SK-N-SH (cell line): ENCODE results near the gene CDH7. TPM values are rescaled to one million over a fixed set of nuclear protein-coding genes. Genes with fewer than 3 reads are reported as not detected.

Experiments
- CTCF ChIA-PET: fragments of 300-600, 350-600 bp; formaldehyde crosslinking; extraction: SDS; loops from one replicate; lab custom pipeline; 2021; lab: Yijun Ruan, JAX
- POLR2A ChIA-PET: fragments of 350-600 bp; sonication (Branson Sonifier 250); formaldehyde crosslinking; extraction: SDS; loops from one replicate; lab custom pipeline; 2020; ENCODE audit warnings: antibody characterized with exemption, inconsistent platforms; lab: Yijun Ruan, JAX
- DNase-seq: peaks from one replicate; pipeline ENCODE4 v3.0.0; 2012
- H2AFZ ChIP-seq: fragments of 200-600 bp; sonication (generic); 2 replicates; pipeline ENCODE4 v1.8.1; 2016; ENCODE audit warnings: antibody characterized with exemption, mild to moderate bottlenecking, low read depth
- H3F3A ChIP-seq: fragments of 200-600 bp; sonication (generic); replicated peaks from 2 replicates; pipeline ENCODE3; 2016; ENCODE audit warnings: antibody characterized with exemption, mild to moderate bottlenecking; ENCODE audit not compliant: insufficient read depth
- H3K27ac ChIP-seq, 2 experiments: fragments of 200-500 bp in 1 of 2; fragments of 200-600 bp in 1 of 2; sonication (Bioruptor generic) in 1 of 2; sonication (generic), shearing (Covaris generic) in 1 of 2; 2 replicates each; pipeline versions ENCODE4 v1.5.1 to v1.6.1; 2014 to 2016; ENCODE audit warnings: low read depth in 2 of 2, inconsistent platforms in 1 of 2, low read length in 1 of 2, mild to moderate bottlenecking in 1 of 2, mixed read lengths in 1 of 2
- H3K27me3 ChIP-seq: fragments of 200-600 bp; sonication (generic), shearing (Covaris generic); 2 replicates; pipeline ENCODE4 v1.6.1; 2016; ENCODE audit warnings: mixed run types; ENCODE audit not compliant: insufficient read depth
- H3K36me3 ChIP-seq, 2 experiments: fragments of 200-500 bp in 1 of 2; fragments of 200-600 bp in 1 of 2; sonication (Bioruptor generic) in 1 of 2; sonication (generic) in 1 of 2; replicated peaks in 1 of 2; 2 replicates each; pipeline versions ENCODE3 to v1.5.1; 2014 to 2016; ENCODE audit warnings: low read length in 1 of 2, mild to moderate bottlenecking in 1 of 2; ENCODE audit not compliant: insufficient read depth in 2 of 2, control insufficient read depth in 1 of 2
- H3K4me1 ChIP-seq, 2 experiments: fragments of 200-500 bp in 1 of 2; fragments of 200-600 bp in 1 of 2; sonication (Bioruptor generic) in 1 of 2; sonication (generic), shearing (Covaris generic) in 1 of 2; 2 replicates each; pipeline versions ENCODE4 v1.5.1 to v1.6.1; 2014 to 2016; ENCODE audit warnings: low read depth in 1 of 2, low read length in 1 of 2, mixed run types in 1 of 2; ENCODE audit not compliant: insufficient read depth in 2 of 2, control insufficient read depth in 1 of 2
- H3K4me2 ChIP-seq: fragments of 200-600 bp; sonication (generic), shearing (Covaris generic); 2 replicates; pipeline ENCODE4 v1.6.1; 2017; ENCODE audit warnings: mixed run types
- H3K4me3 ChIP-seq, 2 experiments: fragments of 200-500 bp in 1 of 2; fragments of 200-600 bp in 1 of 2; sonication (Bioruptor generic) in 1 of 2; sonication (generic), shearing (Covaris generic) in 1 of 2; 2 replicates each; pipeline versions ENCODE4 v1.5.1 to v1.8.1; 2014 to 2016; ENCODE audit warnings: low read depth in 2 of 2, inconsistent platforms in 1 of 2, low read length in 1 of 2, mild to moderate bottlenecking in 1 of 2, mixed read lengths in 1 of 2, moderate library complexity in 1 of 2
- H3K79me2 ChIP-seq: fragments of 200-600 bp; sonication (generic); 2 replicates; pipeline ENCODE4 v1.8.1; 2017; ENCODE audit warnings: mild to moderate bottlenecking; ENCODE audit not compliant: insufficient read depth
- H3K9ac ChIP-seq: fragments of 200-600 bp; sonication (generic); 2 replicates; pipeline ENCODE4 v1.6.1; 2017; ENCODE audit warnings: mixed run types
- H3K9me2 ChIP-seq: fragments of 200-600 bp; sonication (generic); 2 replicates; pipeline ENCODE4 v1.6.1; 2017; ENCODE audit warnings: mixed run types
- H3K9me3 ChIP-seq: fragments of 200-600 bp; sonication (generic); 2 replicates; pipeline ENCODE4 v1.6.1; 2017; ENCODE audit warnings: mixed run types, mild to moderate bottlenecking, moderate library complexity
- H4K20me1 ChIP-seq: fragments of 200-600 bp; sonication (generic); 2 replicates; pipeline ENCODE4 v1.6.1; 2017; ENCODE audit warnings: mild to moderate bottlenecking, mixed run types; ENCODE audit not compliant: insufficient read depth
- CHD2 ChIP-seq: fragments of 150-350 bp; IDR thresholded peaks from 2 replicates; pipeline ENCODE4 v1.6.1; 2018; ENCODE audit warnings: low read length; ENCODE audit not compliant: partially characterized antibody
- EP300 ChIP-seq, 2 experiments: IDR thresholded peaks; 2 replicates each; pipeline versions ENCODE4 v1.4.0 to v1.6.1; 2012; ENCODE audit warnings: borderline replicate concordance in 1 of 2, low read depth in 1 of 2, low read length in 1 of 2
- EZH2phosphoT487 ChIP-seq: fragments of 200-600 bp; sonication (generic); IDR thresholded peaks from 2 replicates; pipeline ENCODE4 v1.6.1; 2017; ENCODE audit warnings: low read depth, mixed run types, mild to moderate bottlenecking, antibody characterized with exemption, moderate library complexity, borderline replicate concordance
- FOSL2 ChIP-seq: IDR thresholded peaks from 2 replicates; pipeline ENCODE4 v1.4.0; 2012; ENCODE audit warnings: low read depth, mild to moderate bottlenecking, moderate library complexity, borderline replicate concordance
- FOXJ3 ChIP-seq: sonication (generic); formaldehyde crosslinking; IDR thresholded peaks from 2 replicates; pipeline ENCODE4 v1.5.1; 2020; ENCODE audit warnings: mild to moderate bottlenecking, missing genetic modification reagents
- FOXM1 ChIP-seq: IDR thresholded peaks from 2 replicates; pipeline ENCODE4 v1.4.0; 2012; ENCODE audit warnings: low read depth, mild to moderate bottlenecking
- GABPA ChIP-seq: IDR thresholded peaks from 2 replicates; pipeline ENCODE4 v1.4.0; 2012; ENCODE audit warnings: low read depth, mild to moderate bottlenecking
- GATA2 ChIP-seq: sonication (generic); formaldehyde crosslinking; IDR thresholded peaks from 2 replicates; pipeline ENCODE4 v1.5.0; 2020; ENCODE audit warnings: mild to moderate bottlenecking, missing genetic modification reagents
- IRF3 ChIP-seq: fragments of 150-350 bp; IDR thresholded peaks from 2 replicates; pipeline ENCODE4 v1.6.1; 2016; ENCODE audit warnings: mild to moderate bottlenecking, low read depth, low read length
- JUND ChIP-seq: IDR thresholded peaks from 2 replicates; pipeline ENCODE4 v1.4.0; 2012
- MAX ChIP-seq: IDR thresholded peaks from 2 replicates; pipeline ENCODE4 v1.4.0; 2012; ENCODE audit warnings: low read depth
- MXI1 ChIP-seq: IDR thresholded peaks from 2 replicates; pipeline ENCODE4 v1.6.1; 2012; ENCODE audit warnings: mild to moderate bottlenecking, low read depth, low read length, improper control_type of control experiment
- NFIC ChIP-seq: IDR thresholded peaks from 2 replicates; pipeline ENCODE4 v1.4.0; 2012; ENCODE audit warnings: borderline replicate concordance
- NRF1 ChIP-seq: IDR thresholded peaks from 2 replicates; pipeline ENCODE4 v1.6.1; 2012; ENCODE audit warnings: low read depth, mild to moderate bottlenecking, low read length
- POLR2AphosphoS5 ChIP-seq: IDR thresholded peaks from 2 replicates; pipeline ENCODE4 v1.6.1; 2012; ENCODE audit warnings: low read depth, low read length
- RCOR1 ChIP-seq: fragments of 150-350 bp; IDR thresholded peaks from 2 replicates; pipeline ENCODE4 v1.6.1; 2017; ENCODE audit warnings: antibody characterized with exemption, low read length
- TCF12 ChIP-seq: IDR thresholded peaks from 2 replicates; pipeline ENCODE4 v1.4.0; 2012
- USF2 ChIP-seq: fragments of 150-350 bp; IDR thresholded peaks from 2 replicates; pipeline ENCODE4 v1.6.1; 2017; ENCODE audit warnings: antibody characterized with exemption, low read length, low read depth, borderline replicate concordance
- YY1 ChIP-seq: IDR thresholded peaks from 2 replicates; pipeline ENCODE4 v1.4.0; 2012; ENCODE audit warnings: low read depth, mild to moderate bottlenecking
- ZBTB33 ChIP-seq: IDR thresholded peaks from 2 replicates; pipeline ENCODE4 v1.4.0; 2012; ENCODE audit warnings: low read depth, borderline replicate concordance
- WGBS: methylation state at CpG from one replicate; pipeline ENCODE4 v1.1.6; 2017; ENCODE audit warnings: low lambda C conversion rate; 5-methylcytosine and 5-hydroxymethylcytosine counted together
- polyA plus RNA-seq, 3 experiments: library from polyadenylated mRNA; depleted of rRNA; stranded (reverse); fragments of >200 nt; gene quantifications; 2 replicates each; pipeline ENCODE4 v1.2.3, GENCODE V29; 2012

The CDH7 gene
- polyA plus RNA-seq, 1 of the 3 experiments (the other 2 are of a cell fraction), result not detected

- WGBS, result 38% methylated on average over 3 of the region's 3 CpGs
- POLR2A ChIA-PET, result no interaction called here
- H3K27me3 ChIP-seq, result no peaks in the 10 kb centered on the region
- no peak for TF ChIP-seq POLR2AphosphoS5
- no peak for TF ChIP-seq GATA2
- no peak for TF ChIP-seq EZH2phosphoT487
- TF ChIP-seq FOXM1, result no peak
- TF ChIP-seq CHD2, result no peak
- no peak for TF ChIP-seq YY1
- TF ChIP-seq EP300 (IDR thresholded peaks at IDR 0.05; ENCODE audit: borderline replicate concordance in 1 of 2, low read depth in 1 of 2, low read length in 1 of 2), result no peak
- no peak for TF ChIP-seq JUND
- no peak for TF ChIP-seq NFIC
- TF ChIP-seq GABPA, result no peak
- no peak for TF ChIP-seq NRF1
- no peak for TF ChIP-seq ZBTB33
- TF ChIP-seq FOXJ3 (CRISPR knock-in tag), result no peak
- no peak for TF ChIP-seq FOSL2
- H3K4me2 ChIP-seq, result no peak overlapping the region
- H3K9me3 ChIP-seq, result no peaks in the 10 kb centered on the region
- no peak overlapping the region for H2AFZ ChIP-seq
- DNase-seq, result no peak
- no peaks in the 10 kb centered on the region for H4K20me1 ChIP-seq
- no peak overlapping the region for H3K4me3 ChIP-seq
- H3K79me2 ChIP-seq, result no peaks in the 10 kb centered on the region
- H3K9me2 ChIP-seq, result no peaks in the 10 kb centered on the region; the same call in 1 of the 2 replicates
- no peaks in the 10 kb centered on the region for H3K36me3 ChIP-seq
- H3K4me1 ChIP-seq, result no peaks in the 10 kb centered on the region
- no peak overlapping the region for H3K27ac ChIP-seq
- no peaks in the 10 kb centered on the region for H3F3A ChIP-seq
- H3K9ac ChIP-seq, result no peak overlapping the region
- CTCF ChIA-PET, result no interaction called here
These were observed 71.1 kb downstream of the CDH7 start for GRCh38 chr18:65821911-65822310.

GRCh38 chr18:65822826-65823225, 72.0 kb downstream of the CDH7 start:
- H3K4me1 ChIP-seq, result no peaks in the 10 kb centered on the region
- POLR2A ChIA-PET, result no interaction called here
- H3K36me3 ChIP-seq, result no peaks in the 10 kb centered on the region
- no peaks in the 10 kb centered on the region for H4K20me1 ChIP-seq
- no peaks in the 10 kb centered on the region for H3F3A ChIP-seq
- CTCF ChIA-PET, result no interaction called here
- no peak overlapping the region for H3K9ac ChIP-seq
- no peak overlapping the region for H3K4me3 ChIP-seq
- H3K79me2 ChIP-seq, result no peaks in the 10 kb centered on the region
- TF ChIP-seq GATA2, result no peak
- no peak for TF ChIP-seq IRF3
- no peak for TF ChIP-seq USF2
- no peak for TF ChIP-seq MAX
- no peak for TF ChIP-seq CHD2
- TF ChIP-seq RCOR1, result no peak
- TF ChIP-seq TCF12, result no peak
- TF ChIP-seq MXI1, result no peak
- no peaks in the 10 kb centered on the region; the same call in 1 of the 2 replicates for H3K9me2 ChIP-seq
- no peak overlapping the region for H3K27ac ChIP-seq
- no peak for DNase-seq
- no peak overlapping the region for H2AFZ ChIP-seq
- no peaks in the 10 kb centered on the region for H3K27me3 ChIP-seq
- H3K9me3 ChIP-seq, result no peaks in the 10 kb centered on the region
- H3K4me2 ChIP-seq, result no peak overlapping the region
- 1% methylated on average over 2 of the region's 2 CpGs for WGBS
